Body of pancreas (tissue), 4 donors: ENCODE measurements around the gene IPO7. TPM values are rescaled to one million over a fixed set of nuclear protein-coding genes. Genes with fewer than 3 reads are reported as not detected.
"Not testable (repeated sequence)": the region's sequence is repeated elsewhere in the genome, so short reads cannot be mapped to it uniquely, and the experiment has no call there.

Source experiments
- ATAC-seq: fragments of 150-250 bp; one replicate; pipeline ENCODE4 v1.9.1; 2016
- DNase-seq, 4 donors: peaks; one replicate each; pipeline ENCODE4 v3.0.0-alpha.2; 2019
- H3K27ac ChIP-seq, 4 donors: fragments of 200-600 bp; sonication (generic); 1 replicate in 3 of 4; 2 replicates in 1 of 4; pipeline versions ENCODE4 v1.5.1 to v1.6.1; 2016 to 2019; ENCODE audit warnings: mild to moderate bottlenecking in 1 of 4, mixed read lengths in 1 of 4, moderate library complexity in 1 of 4
- H3K27me3 ChIP-seq, 2 donors: fragments of 200-600 bp; sonication (generic); one replicate each; pipeline ENCODE4 v1.6.0; 2016; ENCODE audit warnings: mild to moderate bottlenecking in 1 of 2
- H3K36me3 ChIP-seq, 2 donors: fragments of 200-600 bp; sonication (generic); replicated peaks in 1 of 2; 2 replicates each; pipeline ENCODE4 v1.5.1; 2016; ENCODE audit warnings: low read depth in 2 of 2; ENCODE audit not compliant: insufficient read depth in 1 of 2
- H3K4me1 ChIP-seq: fragments of 200-600 bp; sonication (generic); one replicate; pipeline ENCODE4 v1.6.0; 2016
- H3K4me3 ChIP-seq, 2 donors: fragments of 200-600 bp; sonication (generic); 1 replicate in 1 of 2; 2 replicates in 1 of 2; pipeline ENCODE4 v1.5.1; 2016 to 2019
- H3K9me3 ChIP-seq, 3 donors: fragments of 200-600 bp; sonication (generic); 1 replicate in 2 of 3; 2 replicates in 1 of 3; pipeline ENCODE4 v1.5.1; 2016
- POLR2A ChIP-seq, 3 donors: fragments of 450-650 bp; IDR thresholded peaks; one replicate each; pipeline ENCODE4 v1.6.1; 2016; ENCODE audit warnings: antibody characterized with exemption in 3 of 3, mild to moderate bottlenecking in 2 of 3
- WGBS, 2 donors: methylation state at CpG; one replicate each; pipeline ENCODE4 v1.1.5; 2017; 5-methylcytosine and 5-hydroxymethylcytosine counted together
- intact Hi-C: fragments of 100-400 bp; cut with DNase I; formaldehyde crosslinking; loops from one replicate; pipeline ENCODE4 v1.15.1; 2023
- total RNA-seq, 2 donors: library from RNA; depleted of rRNA; stranded (reverse); fragments of >200 nt; gene quantifications; one replicate each; pipeline ENCODE4 v1.1.0, GENCODE V29; 2016
- TF ChIP-seq, protein P1 (sequence below), 7 experiments: fragments of 450-650 bp in 4 of 7; fragments of 200-600 bp in 3 of 7; sonication (generic) in 3 of 7; IDR thresholded peaks; one replicate each; pipeline ENCODE4 v1.5.1; 2016 to 2019; ENCODE audit warnings: antibody characterized with exemption in 7 of 7

The IPO7 gene
- total RNA-seq: 100 to 1,000 TPM in 1 of 2 donors, 10 to 100 TPM in 1; 54.0 to 167 TPM

DNA sequence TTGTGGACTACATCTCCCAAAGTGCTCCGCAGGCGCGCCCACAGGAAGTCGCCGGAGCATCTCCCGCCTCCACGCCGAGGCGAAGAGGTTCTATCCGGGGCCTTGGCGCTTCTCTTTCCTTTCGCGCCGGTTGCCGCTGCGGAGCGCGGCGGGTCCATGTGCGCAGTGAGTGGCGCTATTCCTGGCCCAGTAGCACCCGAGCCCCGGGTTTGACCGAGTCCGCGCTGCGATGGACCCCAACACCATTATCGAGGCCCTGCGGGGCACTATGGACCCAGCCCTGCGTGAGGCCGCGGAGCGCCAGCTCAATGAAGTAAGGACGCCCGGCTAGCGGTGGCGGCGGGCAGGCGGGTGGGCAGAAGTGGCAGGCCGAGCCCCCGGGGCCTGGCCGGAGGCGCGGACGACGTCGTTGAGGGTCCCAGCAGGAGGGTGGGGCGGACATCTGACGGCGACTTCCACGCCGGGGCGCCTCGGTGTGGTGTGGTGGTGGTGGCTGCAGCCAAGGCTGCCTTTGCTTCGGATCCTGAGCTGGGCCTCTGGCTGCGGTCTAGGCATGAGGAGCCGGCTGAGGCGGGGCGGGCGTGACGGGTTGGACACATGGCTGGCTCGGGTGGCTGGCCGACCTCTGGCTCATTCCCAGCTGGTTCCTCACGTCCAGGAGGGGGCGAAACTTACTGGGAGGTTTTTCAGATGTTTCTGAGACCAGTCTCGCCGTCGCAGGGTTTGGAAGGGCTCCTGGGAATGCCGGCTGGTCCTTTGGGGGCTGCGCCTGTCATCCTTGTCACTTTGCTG lies at the start of gene IPO7:
IPO7 (plus strand) TSS at position 118 of the 792 bp plus-strand sequence; CDS start at position 230, 112 bp downstream.
- peak; percentile 89 to 92 (median 90) for DNase-seq
- H3K36me3 ChIP-seq: no peaks in the 10 kb centered on the region
- no peaks in the 10 kb centered on the region for H3K27me3 ChIP-seq
- no peaks in the 10 kb centered on the region for H3K9me3 ChIP-seq
- intact Hi-C loops: loop anchor here (10.0 kb wide), 1 partner anchor 70 kb away; the partner anchor contains the start of gene TMEM41B
- 0% methylated on average over 1 to 70 of the region's 70 CpGs for WGBS, 2 donors
- ATAC-seq: peak; percentile 94
- peaks cover 21% of the 10 kb centered on the region for H3K4me1 ChIP-seq
- H3K4me3 ChIP-seq: peak within 1 kb of the TSS; percentile 43 to 63
- peak within 1 kb of the TSS; percentile 87 to 96 (median 94) for H3K27ac ChIP-seq
- TF ChIP-seq, protein P1, sequence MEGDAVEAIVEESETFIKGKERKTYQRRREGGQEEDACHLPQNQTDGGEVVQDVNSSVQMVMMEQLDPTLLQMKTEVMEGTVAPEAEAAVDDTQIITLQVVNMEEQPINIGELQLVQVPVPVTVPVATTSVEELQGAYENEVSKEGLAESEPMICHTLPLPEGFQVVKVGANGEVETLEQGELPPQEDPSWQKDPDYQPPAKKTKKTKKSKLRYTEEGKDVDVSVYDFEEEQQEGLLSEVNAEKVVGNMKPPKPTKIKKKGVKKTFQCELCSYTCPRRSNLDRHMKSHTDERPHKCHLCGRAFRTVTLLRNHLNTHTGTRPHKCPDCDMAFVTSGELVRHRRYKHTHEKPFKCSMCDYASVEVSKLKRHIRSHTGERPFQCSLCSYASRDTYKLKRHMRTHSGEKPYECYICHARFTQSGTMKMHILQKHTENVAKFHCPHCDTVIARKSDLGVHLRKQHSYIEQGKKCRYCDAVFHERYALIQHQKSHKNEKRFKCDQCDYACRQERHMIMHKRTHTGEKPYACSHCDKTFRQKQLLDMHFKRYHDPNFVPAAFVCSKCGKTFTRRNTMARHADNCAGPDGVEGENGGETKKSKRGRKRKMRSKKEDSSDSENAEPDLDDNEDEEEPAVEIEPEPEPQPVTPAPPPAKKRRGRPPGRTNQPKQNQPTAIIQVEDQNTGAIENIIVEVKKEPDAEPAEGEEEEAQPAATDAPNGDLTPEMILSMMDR (IDR thresholded peaks at IDR 0.05): peak in 4 of 7 experiments; percentile 24 to 36 (median 30)
- peak; percentile 73 to 89 (median 88) for TF ChIP-seq POLR2A (IDR thresholded peaks at IDR 0.05)

DNA sequence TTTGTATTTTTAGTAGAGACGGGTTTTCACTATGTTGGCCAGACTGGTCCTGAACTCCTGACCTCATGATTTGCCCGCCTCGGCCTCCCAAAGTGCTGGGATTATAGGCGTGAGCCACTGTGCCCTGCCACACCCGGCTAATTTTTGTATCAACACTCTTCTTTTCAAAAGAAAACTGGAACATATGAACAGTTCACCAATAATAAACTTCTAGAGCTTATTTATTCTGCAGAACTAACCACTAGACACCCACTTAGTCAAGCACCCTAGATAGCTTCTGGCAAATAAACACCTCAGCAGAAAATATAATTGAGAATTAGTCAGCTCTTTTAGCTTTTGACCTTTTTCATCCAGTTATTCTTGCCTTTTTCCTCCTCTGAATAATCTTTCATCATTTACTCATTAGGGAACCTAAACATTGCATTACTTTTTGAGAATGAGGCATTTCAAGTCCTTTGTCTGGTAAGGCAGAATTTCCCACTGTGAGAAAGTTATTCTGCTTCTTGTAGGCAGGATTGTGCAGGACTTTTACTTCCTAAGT lies 42.7 kb upstream of the IPO7 start:
- Histone ChIP-seq H3K27ac (no peak overlapping the region), H3K4me1 (no peaks in the 10 kb centered on the region), H3K4me3 (no peak overlapping the region), H3K9me3 (no peaks in the 10 kb centered on the region), H3K27me3 (no peaks in the 10 kb centered on the region), H3K36me3 (no peaks in the 10 kb centered on the region)
- intact Hi-C loops: no loop called here
- ATAC-seq (no peak), DNase-seq (no peak)
- TF ChIP-seq POLR2A (IDR thresholded peaks at IDR 0.05): no peak
- TF ChIP-seq, protein P1 (IDR thresholded peaks at IDR 0.05): no peak
- 69 to 75% methylated on average over 5 of the region's 5 CpGs for WGBS, 2 donors

DNA sequence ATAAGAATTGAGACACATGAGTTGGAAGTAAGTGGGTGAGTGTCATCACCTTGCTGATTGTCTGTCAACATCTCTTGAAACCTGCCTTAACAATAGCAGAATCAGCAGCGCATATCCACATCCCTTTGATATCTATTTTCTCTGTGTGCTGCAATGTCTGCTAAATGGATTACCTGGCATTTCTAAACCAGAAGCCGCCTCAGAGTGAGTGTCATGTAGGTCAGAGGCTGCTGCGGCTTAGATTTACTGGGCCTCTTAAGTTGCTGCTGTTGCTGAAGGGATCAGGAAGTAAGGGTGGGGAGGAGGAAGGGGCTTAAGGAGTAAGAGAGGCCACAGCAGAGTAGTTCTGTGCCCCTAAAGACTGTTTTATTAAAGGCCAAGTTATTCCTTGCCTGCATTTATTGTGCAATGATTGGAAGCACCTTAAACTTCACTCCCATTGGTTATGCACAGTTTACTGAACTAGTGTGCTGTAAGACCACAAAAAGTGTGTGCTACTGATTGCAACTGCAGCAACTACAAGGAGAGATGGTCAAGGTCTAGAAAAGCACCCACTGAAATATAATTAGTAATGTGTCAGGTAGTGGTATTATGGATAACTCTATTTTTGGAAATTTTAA lies 40.3 kb upstream of the IPO7 start:
- Histone ChIP-seq H3K27ac (no peak overlapping the region), H3K9me3 (no peaks in the 10 kb centered on the region), H3K4me3 (no peak overlapping the region), H3K27me3 (no peaks in the 10 kb centered on the region), H3K4me1 (no peaks in the 10 kb centered on the region), H3K36me3 (no peaks in the 10 kb centered on the region)
- ATAC-seq: no peak
- DNase-seq: no peak
- TF ChIP-seq POLR2A (IDR thresholded peaks at IDR 0.05): no peak
- TF ChIP-seq, protein P1 (IDR thresholded peaks at IDR 0.05): no peak
- intact Hi-C loops: no loop called here
- WGBS, 2 donors: 53 to 84% methylated on average over 3 of the region's 3 CpGs

DNA sequence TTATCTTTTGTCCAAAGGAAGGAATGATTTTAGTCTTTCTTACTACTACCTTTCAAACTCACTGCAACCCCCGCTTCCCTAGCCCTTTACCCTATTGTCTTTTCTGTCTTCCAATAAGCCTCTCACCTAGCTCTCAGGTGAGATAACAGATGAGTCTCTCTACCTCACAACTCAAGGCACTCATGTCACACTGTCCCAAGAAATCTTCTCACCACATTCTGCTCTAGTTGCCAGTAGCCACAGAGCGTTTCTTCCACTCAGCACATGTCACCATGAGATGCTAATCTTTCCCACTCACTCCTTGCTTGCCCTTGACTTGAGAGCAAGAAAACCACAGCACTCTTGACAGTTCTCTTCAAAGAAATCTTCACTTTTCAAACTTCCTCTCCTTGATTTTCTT lies 37.4 kb upstream of the IPO7 start:
- Histone ChIP-seq H3K27me3 (no peaks in the 10 kb centered on the region), H3K4me3 (no peak overlapping the region), H3K9me3 (no peaks in the 10 kb centered on the region), H3K4me1 (no peaks in the 10 kb centered on the region), H3K36me3 (no peaks in the 10 kb centered on the region), H3K27ac (no peak overlapping the region)
- intact Hi-C loops: no loop called here
- ATAC-seq (no peak), DNase-seq (no peak)
- TF ChIP-seq POLR2A (IDR thresholded peaks at IDR 0.05): no peak
- TF ChIP-seq, protein P1 (IDR thresholded peaks at IDR 0.05): no peak
- WGBS, 2 donors: 43 to 55% methylated on average over 2 of the region's 2 CpGs

DNA sequence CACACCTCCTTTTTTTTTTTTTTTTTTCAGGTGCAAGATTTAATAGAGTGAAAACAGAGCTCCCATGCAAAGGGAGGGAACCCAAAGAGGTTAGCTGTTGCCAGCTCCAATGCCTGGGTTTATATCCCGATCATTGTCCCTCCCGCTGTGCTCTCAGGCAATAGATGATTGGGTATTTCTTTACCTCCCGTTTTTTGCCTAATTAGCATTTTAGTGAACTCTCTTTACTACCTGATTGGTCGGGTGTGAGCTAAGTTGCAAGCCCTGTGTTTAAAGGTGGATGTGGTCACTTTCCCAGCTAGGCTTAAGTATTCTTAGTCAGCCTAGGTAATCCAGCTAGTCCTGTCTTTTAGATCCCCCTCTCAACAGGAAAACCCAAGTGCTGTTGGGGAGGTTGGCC lies 36.7 kb upstream of the IPO7 start:
- H3K27ac ChIP-seq, intact Hi-C loops, H3K4me3 ChIP-seq, H3K9me3 ChIP-seq, H3K4me1 ChIP-seq, H3K27me3 ChIP-seq, ATAC-seq, DNase-seq, H3K36me3 ChIP-seq: not testable (repeated sequence)
- WGBS, 2 donors: 66 to 67% methylated on average over 4 of the region's 4 CpGs
